NCI-H187 treated with DMSO at 0.1 percent for 48 hours (cell line): ENCODE measurements around the gene SRXN1.

Source experiments
- DNase-seq: peaks from one replicate; lab custom pipeline; 2025; lab: John Stamatoyannopoulos, UW

The SRXN1 gene

GRCh38 chr20:635893-636338, 17.1 kb downstream of the SRXN1 start:
- DNase-seq: no peak

GRCh38 chr20:635028-635892, 17.7 kb downstream of the SRXN1 start:
- no peak for DNase-seq

GRCh38 chr20:634148-634925, 18.7 kb downstream of the SRXN1 start:
- no peak for DNase-seq

DNA sequence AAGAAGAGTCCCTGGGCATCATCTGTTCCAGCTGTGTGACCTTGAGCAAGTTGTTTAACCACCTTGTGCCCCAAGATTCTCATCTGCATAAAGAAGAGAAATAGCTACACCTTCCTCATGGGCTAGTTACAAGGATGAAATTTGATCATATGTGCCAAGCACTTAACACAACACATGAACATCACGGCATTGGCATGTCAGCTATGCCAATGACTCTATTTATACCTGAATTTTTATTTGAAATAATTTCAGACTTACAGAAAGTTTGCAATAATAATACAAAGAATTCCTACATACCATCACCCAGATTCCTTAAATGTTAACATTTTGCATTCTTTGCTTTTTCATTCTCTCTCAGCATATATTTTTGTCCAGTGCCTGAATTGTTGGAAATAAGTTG, 21.9 kb downstream of the SRXN1 start:
- no peak for DNase-seq

- DNase-seq: no peak
Observed at GRCh38 chr20:626579-626978, 26.4 kb downstream of the SRXN1 start.

GRCh38 chr20:625360-625932, 27.6 kb downstream of the SRXN1 start:
- no peak for DNase-seq

- no peak for DNase-seq
Observed at GRCh38 chr20:623704-624103, 29.3 kb downstream of the SRXN1 start.

DNA sequence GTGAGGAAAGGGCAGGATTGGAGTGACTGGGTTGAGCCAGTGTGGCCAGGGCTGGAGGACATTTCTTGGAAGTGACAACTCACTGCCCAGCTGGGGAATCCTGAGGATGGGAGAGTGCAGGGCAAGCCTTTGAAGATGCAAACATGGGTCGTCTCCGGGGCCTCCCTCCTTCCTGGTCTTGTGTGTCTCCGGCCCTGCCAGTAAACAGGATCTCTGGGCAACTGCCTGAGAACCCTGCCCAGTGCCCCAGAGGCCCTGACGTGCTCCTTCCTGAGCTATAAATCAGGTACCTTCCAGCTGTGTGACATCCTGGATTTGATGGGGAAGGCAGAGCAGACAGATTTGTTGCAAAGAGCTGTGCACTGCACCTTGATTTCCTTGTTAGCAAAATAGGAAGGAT, 30.0 kb downstream of the SRXN1 start:
- DNase-seq: no peak

GRCh38 chr20:622161-622560, 30.8 kb downstream of the SRXN1 start:
- no peak for DNase-seq

- DNase-seq: no peak
Observed at GRCh38 chr20:621125-621756, 31.8 kb downstream of the SRXN1 start.

DNA sequence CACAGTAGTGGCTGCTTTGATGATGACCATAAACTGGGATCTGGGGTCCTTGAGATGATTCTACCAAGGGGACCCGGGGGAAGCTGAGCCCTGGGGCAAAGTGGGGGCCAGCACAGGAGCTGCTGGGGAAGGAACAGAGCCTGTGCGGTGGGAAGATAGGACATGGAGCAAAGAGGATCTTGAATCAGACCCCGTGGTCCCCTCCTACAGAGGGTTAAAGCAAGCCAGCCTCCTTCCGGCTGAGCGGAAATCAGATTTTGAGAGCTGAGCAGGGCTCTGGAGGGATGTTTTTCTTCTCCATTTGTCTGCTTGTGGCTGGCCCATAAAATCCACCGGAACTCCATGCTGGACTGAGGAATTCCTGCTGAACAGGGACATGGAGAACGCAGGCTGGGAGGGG, 32.8 kb downstream of the SRXN1 start:
- no peak for DNase-seq

GRCh38 chr20:618980-619379, 34.0 kb downstream of the SRXN1 start:
- no peak for DNase-seq

DNA sequence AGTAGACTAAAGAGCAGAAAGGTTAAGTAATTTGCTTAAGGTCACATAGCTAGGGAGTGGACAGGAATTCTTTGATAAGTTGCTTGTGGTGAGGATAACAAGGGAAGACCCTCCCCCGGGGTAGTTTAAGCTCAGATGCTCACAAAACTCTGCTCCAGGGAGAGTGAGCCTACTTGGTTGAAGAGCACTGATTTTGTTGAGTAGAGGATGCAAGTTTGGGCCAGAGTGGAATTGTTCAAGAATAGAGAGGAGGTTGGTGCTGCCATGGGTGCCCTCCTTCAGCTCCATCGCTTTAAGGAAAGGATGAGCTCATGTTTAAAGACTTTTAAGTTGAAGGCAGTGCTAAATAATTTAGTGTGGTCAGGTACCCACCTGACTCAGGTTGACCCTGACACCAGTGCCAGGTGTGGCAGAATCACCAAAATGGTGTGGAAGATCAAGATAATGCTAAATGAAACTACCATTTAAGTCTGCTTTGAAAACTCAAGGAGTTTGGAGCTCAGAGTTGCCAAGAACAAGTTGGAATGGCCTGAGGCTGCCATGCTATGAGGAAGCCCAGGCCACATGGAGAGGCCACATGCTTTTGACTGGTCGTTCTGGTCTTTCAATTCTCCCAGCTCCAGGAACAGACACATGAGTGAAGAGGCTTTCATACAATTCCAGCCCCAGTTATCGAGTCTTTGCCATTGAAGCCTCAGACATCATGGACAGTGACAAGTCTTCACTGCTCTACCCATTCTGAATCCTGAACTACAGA, 34.9 kb downstream of the SRXN1 start:
- DNase-seq: no peak

DNA sequence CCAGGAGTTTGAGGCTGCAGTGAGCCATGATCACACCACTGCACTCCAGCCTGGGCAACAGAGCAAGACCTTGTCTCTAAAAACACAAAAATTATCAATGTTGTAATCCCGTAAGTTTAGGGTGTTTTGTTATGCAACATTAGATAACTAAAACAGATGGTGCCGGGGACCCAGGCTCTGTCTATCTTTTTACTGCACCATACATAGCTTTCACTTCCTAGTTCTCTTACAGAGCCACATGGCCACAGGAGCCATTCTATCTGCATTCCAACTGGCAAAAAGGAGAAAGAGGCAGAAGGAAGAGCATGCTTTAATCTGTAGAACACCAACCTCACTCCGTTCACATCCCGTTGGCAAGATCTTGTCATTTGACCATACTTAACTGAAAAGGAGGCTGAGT, 37.5 kb downstream of the SRXN1 start:
- DNase-seq: no peak

- DNase-seq: no peak
Observed at GRCh38 chr20:611843-612185, 41.2 kb downstream of the SRXN1 start.

GRCh38 chr20:611047-611842, 41.8 kb downstream of the SRXN1 start:
- no peak for DNase-seq

- DNase-seq: no peak
Observed at GRCh38 chr20:610130-611046, 42.6 kb downstream of the SRXN1 start, which contains the start of gene TCF15. Gene TCF15 (minus strand): TSS chr20:610309. CDS start chr20:610237, 72 bp downstream.

DNA sequence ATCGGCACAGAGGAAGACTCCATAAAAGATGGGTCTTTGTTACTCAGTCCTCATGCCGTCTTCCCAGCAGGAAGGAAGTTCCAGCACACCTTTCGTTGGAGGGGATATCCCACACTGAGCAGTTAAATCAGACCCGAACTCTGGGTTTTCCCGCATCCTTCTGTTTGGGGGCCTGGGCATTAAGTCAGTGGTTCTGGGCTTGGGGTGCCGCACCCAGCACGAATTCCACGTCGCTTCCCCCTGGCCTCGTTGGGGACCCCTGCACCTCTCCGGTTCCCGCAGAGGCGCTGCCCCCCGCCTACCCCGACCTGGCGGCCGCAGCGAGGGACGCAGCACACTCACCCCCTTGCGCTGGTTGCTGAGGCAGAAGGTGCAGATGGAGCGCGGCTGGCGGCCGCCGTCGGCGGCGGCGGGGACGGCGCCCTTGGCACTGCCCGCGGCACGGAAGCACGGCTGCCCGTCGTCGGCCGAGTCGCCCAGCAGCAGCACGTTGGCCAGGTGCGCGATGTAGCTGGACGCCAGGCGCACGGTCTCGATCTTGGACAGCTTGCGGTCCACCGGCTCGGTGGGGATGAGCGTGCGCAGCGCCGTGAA, 43.5 kb downstream of the SRXN1 start:
- no peak for DNase-seq

DNA sequence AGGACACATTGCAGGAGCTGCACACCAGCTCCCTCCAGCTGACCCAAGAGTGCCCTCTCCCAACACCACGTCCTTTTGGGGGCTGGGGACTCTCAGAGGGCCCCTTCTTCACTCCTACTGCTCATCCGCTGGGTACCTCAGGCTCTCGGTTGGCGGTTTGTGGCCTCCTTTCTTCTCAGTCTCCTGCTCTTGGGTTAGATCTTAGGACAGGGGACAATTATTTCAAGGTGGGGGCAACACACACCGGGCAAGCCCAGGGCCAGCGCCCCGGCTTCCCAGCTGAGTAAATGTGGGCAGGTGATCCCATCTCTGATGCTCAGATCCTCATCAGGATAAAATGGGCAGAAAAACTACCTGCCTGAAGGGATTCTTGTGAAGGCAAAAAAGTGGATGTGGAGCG, 44.0 kb downstream of the SRXN1 start:
- DNase-seq: no peak
